GM23338 (cell line): Measurements from ENCODE around the gene USP48.

ENCODE experiments used
- CREB1 ChIP-seq: fragments of 250-450 bp; sonication (Bioruptor Pico); IDR thresholded peaks from 2 replicates; pipeline ENCODE4 v1.5.0; 2020; ENCODE audit warnings: low read depth, mild to moderate bottlenecking, moderate library complexity
- EZH2 ChIP-seq: fragments of 200-600 bp; sonication (generic); IDR thresholded peaks from one replicate; pipeline ENCODE4 v1.8.0; 2017; ENCODE audit warnings: antibody characterized with exemption, mild to moderate bottlenecking, low read depth; ENCODE audit not compliant: unreplicated experiment
- NANOG ChIP-seq: IDR thresholded peaks from 2 replicates; pipeline ENCODE4 v1.6.1; 2016; ENCODE audit warnings: antibody characterized with exemption, borderline replicate concordance
- POLR2AphosphoS5 ChIP-seq: IDR thresholded peaks from 2 replicates; pipeline ENCODE4 v1.6.1; 2016; ENCODE audit warnings: antibody characterized with exemption, low read depth
- TF ChIP-seq, protein P1 (sequence below), 2 experiments: fragments of 200-600 bp in 1 of 2; sonication (generic) in 1 of 2; conservative IDR thresholded peaks; 2 replicates each; pipeline versions ENCODE4 v1.5.1 to v1.6.1; 2016 to 2017; ENCODE audit warnings: antibody characterized with exemption in 2 of 2, low read depth in 2 of 2, mild to moderate bottlenecking in 2 of 2, moderate library complexity in 1 of 2

DNA sequence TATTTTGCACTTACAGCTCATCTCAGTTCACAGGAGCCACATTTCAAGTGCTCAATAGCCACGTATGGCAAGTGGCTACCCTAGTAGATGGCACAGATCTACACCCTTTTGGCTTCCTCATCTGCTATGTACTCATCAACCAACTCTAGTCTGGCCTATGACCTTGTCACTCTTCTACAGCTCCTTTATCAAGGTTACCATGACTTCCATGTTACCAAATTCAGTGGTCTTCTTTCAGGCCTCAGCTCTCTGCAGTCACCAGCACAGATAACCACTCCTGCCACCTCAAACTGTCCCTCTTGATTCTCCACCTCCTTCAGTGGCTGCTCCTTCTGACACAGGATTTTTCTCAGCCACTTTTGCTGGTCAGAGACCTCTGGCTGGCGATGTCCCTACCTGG is 11.7 kb upstream of the USP48 start:
- TF ChIP-seq, protein P1, sequence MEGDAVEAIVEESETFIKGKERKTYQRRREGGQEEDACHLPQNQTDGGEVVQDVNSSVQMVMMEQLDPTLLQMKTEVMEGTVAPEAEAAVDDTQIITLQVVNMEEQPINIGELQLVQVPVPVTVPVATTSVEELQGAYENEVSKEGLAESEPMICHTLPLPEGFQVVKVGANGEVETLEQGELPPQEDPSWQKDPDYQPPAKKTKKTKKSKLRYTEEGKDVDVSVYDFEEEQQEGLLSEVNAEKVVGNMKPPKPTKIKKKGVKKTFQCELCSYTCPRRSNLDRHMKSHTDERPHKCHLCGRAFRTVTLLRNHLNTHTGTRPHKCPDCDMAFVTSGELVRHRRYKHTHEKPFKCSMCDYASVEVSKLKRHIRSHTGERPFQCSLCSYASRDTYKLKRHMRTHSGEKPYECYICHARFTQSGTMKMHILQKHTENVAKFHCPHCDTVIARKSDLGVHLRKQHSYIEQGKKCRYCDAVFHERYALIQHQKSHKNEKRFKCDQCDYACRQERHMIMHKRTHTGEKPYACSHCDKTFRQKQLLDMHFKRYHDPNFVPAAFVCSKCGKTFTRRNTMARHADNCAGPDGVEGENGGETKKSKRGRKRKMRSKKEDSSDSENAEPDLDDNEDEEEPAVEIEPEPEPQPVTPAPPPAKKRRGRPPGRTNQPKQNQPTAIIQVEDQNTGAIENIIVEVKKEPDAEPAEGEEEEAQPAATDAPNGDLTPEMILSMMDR (conservative IDR thresholded peaks at IDR 0.05; ENCODE audit: low read depth in 2 of 2) = no peak
- TF ChIP-seq POLR2AphosphoS5 (no peak), NANOG (no peak), CREB1 (CRISPR knock-in tag) (no peak), EZH2 (no peak)
